Nephron (organoid): ENCODE data around the gene MAF.
A peak's percentile ranks its signal among the peaks of the same experiment; 100 is the strongest.

Experiments used
- H3K27ac Mint-ChIP-seq, 3 experiments: 2 replicates each; pipeline ENCODE4 v1.8.0; 2020; ENCODE audit warnings: mixed read lengths in 3 of 3, mild to moderate bottlenecking in 2 of 3, moderate library complexity in 1 of 3
- H3K27me3 Mint-ChIP-seq: 2 replicates; pipeline ENCODE4 v1.8.0; 2021; ENCODE audit warnings: low read depth, mild to moderate bottlenecking, moderate library complexity, mixed read lengths
- H3K36me3 Mint-ChIP-seq: 2 replicates; pipeline ENCODE4 v1.8.0; 2020; ENCODE audit warnings: low read depth, mixed read lengths
- H3K4me1 Mint-ChIP-seq: 2 replicates; pipeline ENCODE4 v1.8.0; 2020; ENCODE audit warnings: mixed read lengths
- H3K4me3 Mint-ChIP-seq, 3 experiments: 2 replicates each; pipeline ENCODE4 v1.8.0; 2020; ENCODE audit warnings: mild to moderate bottlenecking in 3 of 3, mixed read lengths in 3 of 3, moderate library complexity in 2 of 3
- H3K9me3 Mint-ChIP-seq: 2 replicates; pipeline ENCODE4 v1.8.0; 2020; ENCODE audit warnings: mixed read lengths
- TF ChIP-seq, protein P1 (sequence below), 3 experiments: fragments of 200-600 bp; sonication (generic); IDR thresholded peaks; one replicate each; pipeline ENCODE4 v1.5.0; 2021; ENCODE audit warnings: antibody characterized with exemption in 3 of 3; ENCODE audit not compliant: unreplicated experiment in 3 of 3

Gene MAF

DNA sequence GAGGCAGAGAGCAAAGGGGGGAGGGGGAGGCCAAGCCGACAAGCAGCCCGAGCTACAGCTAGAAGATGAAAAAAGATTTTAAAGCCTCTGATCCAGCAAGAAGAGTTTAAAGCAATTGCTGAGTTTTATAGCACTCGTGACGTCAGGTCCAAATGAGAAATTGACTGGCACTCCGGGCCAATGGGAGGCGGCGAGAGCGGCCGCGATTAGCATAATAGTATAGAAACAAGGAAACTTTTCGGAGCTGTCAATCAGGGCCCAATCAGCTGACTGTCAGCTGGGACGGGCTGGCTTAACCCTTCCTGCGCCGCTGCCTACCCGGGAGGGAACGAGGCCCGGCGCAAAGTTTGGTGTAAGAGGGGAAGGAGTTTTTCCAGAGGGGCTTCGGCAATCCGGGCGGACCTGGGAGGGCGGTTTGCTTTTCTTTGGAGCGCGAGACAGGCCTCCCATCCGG lies at the start of gene MAF:
MAF (minus strand) TSS at position 100 of the 454 bp plus-strand sequence. CDS start 835 bp downstream, outside the sequence.
- Mint-ChIP-seq H3K36me3 (peaks cover 25% of the 10 kb centered on the region), H3K9me3 (no peaks in the 10 kb centered on the region), H3K4me3 (peak within 1 kb of the TSS; percentile 91 to 98 (median 97)), H3K27ac (peak within 1 kb of the TSS; percentile 93 to 98 (median 97)), H3K27me3 (peaks cover 5% of the 10 kb centered on the region), H3K4me1 (peaks cover 38% of the 10 kb centered on the region)
- TF ChIP-seq, protein P1, sequence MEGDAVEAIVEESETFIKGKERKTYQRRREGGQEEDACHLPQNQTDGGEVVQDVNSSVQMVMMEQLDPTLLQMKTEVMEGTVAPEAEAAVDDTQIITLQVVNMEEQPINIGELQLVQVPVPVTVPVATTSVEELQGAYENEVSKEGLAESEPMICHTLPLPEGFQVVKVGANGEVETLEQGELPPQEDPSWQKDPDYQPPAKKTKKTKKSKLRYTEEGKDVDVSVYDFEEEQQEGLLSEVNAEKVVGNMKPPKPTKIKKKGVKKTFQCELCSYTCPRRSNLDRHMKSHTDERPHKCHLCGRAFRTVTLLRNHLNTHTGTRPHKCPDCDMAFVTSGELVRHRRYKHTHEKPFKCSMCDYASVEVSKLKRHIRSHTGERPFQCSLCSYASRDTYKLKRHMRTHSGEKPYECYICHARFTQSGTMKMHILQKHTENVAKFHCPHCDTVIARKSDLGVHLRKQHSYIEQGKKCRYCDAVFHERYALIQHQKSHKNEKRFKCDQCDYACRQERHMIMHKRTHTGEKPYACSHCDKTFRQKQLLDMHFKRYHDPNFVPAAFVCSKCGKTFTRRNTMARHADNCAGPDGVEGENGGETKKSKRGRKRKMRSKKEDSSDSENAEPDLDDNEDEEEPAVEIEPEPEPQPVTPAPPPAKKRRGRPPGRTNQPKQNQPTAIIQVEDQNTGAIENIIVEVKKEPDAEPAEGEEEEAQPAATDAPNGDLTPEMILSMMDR (IDR thresholded peaks at IDR 0.05; ENCODE audit: unreplicated experiment in 3 of 3): no peak

DNA sequence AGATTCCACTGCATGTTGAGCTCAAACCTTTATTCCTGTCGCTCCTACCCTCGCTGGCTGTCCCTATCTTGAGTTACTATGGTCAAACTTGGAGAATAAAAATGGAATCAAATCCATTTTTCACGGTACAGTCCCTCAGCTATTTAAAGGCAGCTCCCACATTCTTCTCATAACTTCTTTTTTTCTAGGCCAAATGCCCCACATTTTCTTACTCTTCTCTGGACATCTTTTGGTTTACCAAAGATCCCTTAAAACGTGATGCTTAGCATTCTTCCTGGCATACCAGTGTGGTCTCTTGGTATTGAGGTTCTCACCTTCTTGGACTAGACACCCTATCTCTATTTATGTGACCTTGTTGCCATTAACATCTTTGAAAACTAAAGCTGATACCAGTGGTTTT lies 48.3 kb upstream of the MAF start:
- no peaks in the 10 kb centered on the region for H3K9me3 Mint-ChIP-seq
- TF ChIP-seq, protein P1 (IDR thresholded peaks at IDR 0.05; ENCODE audit: unreplicated experiment in 3 of 3): no peak

DNA sequence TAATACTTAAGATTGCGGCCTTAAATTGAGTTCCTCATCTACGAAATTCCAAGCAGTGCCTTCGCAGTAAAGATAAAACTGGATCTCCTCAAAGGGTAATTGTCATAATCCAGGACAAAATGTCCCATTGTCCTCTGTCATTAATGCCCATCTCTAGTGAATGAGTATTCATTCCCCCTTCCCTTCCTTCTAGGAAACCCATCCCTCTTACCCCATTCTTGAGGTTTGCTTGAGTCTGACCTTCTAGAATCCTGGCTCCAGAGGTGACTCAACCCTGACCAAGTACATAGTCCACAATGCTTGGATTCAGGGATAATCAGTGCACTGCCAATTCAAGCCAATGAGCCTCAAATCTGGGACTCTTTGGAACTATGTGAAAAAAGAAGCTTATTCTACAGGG lies 47.0 kb upstream of the MAF start:
- Mint-ChIP-seq H3K27ac (peak overlapping the region in 2 of 3 experiments; percentile 37 to 53), H3K9me3 (no peaks in the 10 kb centered on the region), H3K36me3 (no peaks in the 10 kb centered on the region), H3K27me3 (no peaks in the 10 kb centered on the region), H3K4me1 (peaks cover 23% of the 10 kb centered on the region), H3K4me3 (no peak overlapping the region)
- TF ChIP-seq, protein P1 (IDR thresholded peaks at IDR 0.05; ENCODE audit: unreplicated experiment in 3 of 3): no peak

More for the DNA sequence above, 48.3 kb upstream of the MAF start:
- Mint-ChIP-seq H3K27ac (peak overlapping the region in 1 of 3 experiments; percentile 28), H3K27me3 (no peaks in the 10 kb centered on the region), H3K4me1 (peaks cover 27% of the 10 kb centered on the region), H3K36me3 (no peaks in the 10 kb centered on the region), H3K4me3 (no peak overlapping the region)

DNA sequence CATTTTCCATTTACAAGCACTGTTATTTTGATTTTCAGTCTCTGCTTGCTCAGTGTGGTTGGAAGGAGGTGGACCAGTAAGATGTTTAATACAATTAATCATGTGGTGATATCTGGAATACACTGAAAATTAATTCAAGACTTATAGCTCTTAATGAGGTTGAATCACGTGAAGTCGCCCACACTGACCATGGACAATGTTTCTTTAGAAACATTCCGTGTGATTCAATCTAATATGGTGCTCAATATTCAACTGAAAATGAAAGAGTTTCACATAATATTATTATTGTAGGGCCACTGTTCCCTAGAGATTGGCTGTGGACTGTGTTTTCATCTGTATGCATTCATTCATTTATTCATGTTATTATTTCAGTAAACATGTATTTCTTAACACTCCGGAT lies 45.2 kb upstream of the MAF start:
- TF ChIP-seq, protein P1 (IDR thresholded peaks at IDR 0.05; ENCODE audit: unreplicated experiment in 3 of 3): no peak
- Mint-ChIP-seq H3K9me3 (no peaks in the 10 kb centered on the region), H3K27me3 (no peaks in the 10 kb centered on the region)

DNA sequence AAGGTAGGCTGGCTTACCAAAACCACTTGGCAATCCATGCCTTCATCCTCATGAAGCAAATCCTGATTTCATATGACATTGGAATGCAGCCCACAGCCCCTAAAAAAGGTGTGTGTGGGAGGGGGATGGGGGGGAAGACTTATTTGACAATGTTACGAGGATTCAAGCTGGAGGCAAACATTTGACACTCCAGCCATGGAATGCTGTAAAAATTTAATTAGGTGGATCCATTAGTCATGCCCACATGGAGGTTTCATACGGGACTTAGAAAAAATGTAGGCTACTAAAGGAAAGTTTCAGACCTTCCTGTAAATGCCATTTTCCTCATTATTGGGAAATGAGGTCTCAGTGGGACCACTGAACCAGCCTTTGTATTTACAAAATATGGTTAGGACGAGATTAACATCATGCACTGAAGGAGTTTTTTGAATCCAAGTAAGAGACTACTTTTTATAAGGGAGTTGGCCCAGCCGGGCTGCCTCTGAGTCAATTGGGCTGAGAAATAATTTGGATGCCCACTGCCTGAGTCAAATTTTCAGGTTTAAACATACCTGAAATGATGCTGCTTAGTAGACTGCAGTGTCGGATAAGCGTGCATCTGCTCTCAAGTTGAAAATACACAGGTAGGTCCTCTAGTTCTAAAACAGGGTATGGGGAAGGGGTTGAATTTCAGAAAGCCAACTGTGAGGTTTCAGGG lies 44.6 kb upstream of the MAF start:
- Mint-ChIP-seq H3K4me1 (peaks cover 32% of the 10 kb centered on the region), H3K9me3 (no peaks in the 10 kb centered on the region), H3K4me3 (no peak overlapping the region), H3K36me3 (no peaks in the 10 kb centered on the region), H3K27me3 (no peaks in the 10 kb centered on the region), H3K27ac (no peak overlapping the region)
- TF ChIP-seq, protein P1 (IDR thresholded peaks at IDR 0.05; ENCODE audit: unreplicated experiment in 3 of 3): no peak

More for the DNA sequence above, 45.2 kb upstream of the MAF start:
- H3K4me3 Mint-ChIP-seq: no peak overlapping the region
- no peaks in the 10 kb centered on the region for H3K36me3 Mint-ChIP-seq
- H3K4me1 Mint-ChIP-seq: peaks cover 30% of the 10 kb centered on the region
- no peak overlapping the region for H3K27ac Mint-ChIP-seq

DNA sequence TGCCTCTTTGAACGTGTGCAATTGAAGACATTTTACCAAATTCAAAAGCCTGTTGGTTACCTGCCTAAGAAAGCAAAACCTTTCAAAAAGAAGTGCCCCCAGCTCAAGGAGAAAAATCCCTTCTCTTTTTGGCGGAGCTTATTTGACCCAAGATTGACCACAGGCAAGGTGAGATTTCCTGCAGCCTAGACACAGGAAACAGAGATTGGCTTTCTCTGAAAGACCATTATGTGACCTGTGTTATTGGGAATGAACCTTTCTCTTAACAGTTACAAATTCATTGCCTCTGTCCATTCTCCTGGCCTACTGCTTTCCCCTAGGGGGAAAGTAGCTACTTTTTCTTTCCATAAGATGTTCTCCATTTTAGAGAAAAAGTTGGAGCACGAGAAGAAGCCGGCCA lies 42.1 kb upstream of the MAF start:
- Mint-ChIP-seq H3K36me3 (no peaks in the 10 kb centered on the region), H3K4me3 (no peak overlapping the region), H3K27me3 (no peaks in the 10 kb centered on the region), H3K27ac (peak overlapping the region in 1 of 3 experiments; percentile 16), H3K9me3 (no peaks in the 10 kb centered on the region), H3K4me1 (peaks cover 28% of the 10 kb centered on the region)
- TF ChIP-seq, protein P1 (IDR thresholded peaks at IDR 0.05; ENCODE audit: unreplicated experiment in 3 of 3): no peak
